Calu3 (cell line): Measurements from ENCODE around the gene HRH3. TPM values are rescaled to one million over a fixed set of nuclear protein-coding genes. Genes with fewer than 3 reads are reported as not detected.

Experiments used
- BruUV-seq: library from RNA; stranded (reverse); fragments of 400-500 nt; replicated peaks from 2 replicates; lab custom pipeline; 2021; lab: Mats Ljungman, UMichigan
- CTCF ChIA-PET: fragments of 300-600 bp; sonication (Branson Sonifier 250); formaldehyde crosslinking; loops from one replicate; lab custom pipeline; 2022; ENCODE audit warnings: antibody characterized with exemption; lab: Charles Lee
- DNase-seq: peaks from one replicate; pipeline ENCODE4 v3.0.0; 2022
- H3K27ac Mint-ChIP-seq: one replicate; pipeline ENCODE4 v1.8.0; 2022; ENCODE audit warnings: mixed read lengths; ENCODE audit not compliant: unreplicated experiment
- H3K27me3 Mint-ChIP-seq: one replicate; pipeline ENCODE4 v1.8.0; 2022; ENCODE audit warnings: mixed read lengths; ENCODE audit not compliant: unreplicated experiment
- H3K36me3 Mint-ChIP-seq: one replicate; pipeline ENCODE4 v1.8.0; 2022; ENCODE audit warnings: mild to moderate bottlenecking, moderate library complexity, mixed read lengths; ENCODE audit not compliant: insufficient read depth, unreplicated experiment
- H3K4me1 Mint-ChIP-seq: one replicate; pipeline ENCODE4 v1.8.0; 2022; ENCODE audit warnings: mild to moderate bottlenecking, low read depth, mixed read lengths; ENCODE audit not compliant: unreplicated experiment
- H3K4me3 Mint-ChIP-seq: one replicate; pipeline ENCODE4 v1.8.0; 2022; ENCODE audit warnings: mild to moderate bottlenecking, low read depth, moderate library complexity, mixed read lengths; ENCODE audit not compliant: unreplicated experiment
- H3K9me3 Mint-ChIP-seq: one replicate; pipeline ENCODE4 v1.8.0; 2022; ENCODE audit warnings: low read depth, mixed read lengths; ENCODE audit not compliant: unreplicated experiment
- intact Hi-C: fragments of 100-400 bp; cut with micrococcal nuclease; formaldehyde crosslinking; loops from one replicate; pipeline ENCODE4 v1.10.0; 2022; ENCODE audit not compliant: unreplicated experiment
- total RNA-seq: library from RNA; stranded (reverse); gene quantifications from 2 replicates; pipeline ENCODE4 v1.2.3, GENCODE V29; 2022
- TF ChIP-seq, protein P1 (sequence below): fragments of 200-600 bp; IDR thresholded peaks from one replicate; pipeline ENCODE4 v1.8.0; 2022; ENCODE audit warnings: antibody characterized with exemption; ENCODE audit not compliant: unreplicated experiment

The HRH3 gene
- total RNA-seq, 1 experiment from 2014 or later, result not detected

DNA sequence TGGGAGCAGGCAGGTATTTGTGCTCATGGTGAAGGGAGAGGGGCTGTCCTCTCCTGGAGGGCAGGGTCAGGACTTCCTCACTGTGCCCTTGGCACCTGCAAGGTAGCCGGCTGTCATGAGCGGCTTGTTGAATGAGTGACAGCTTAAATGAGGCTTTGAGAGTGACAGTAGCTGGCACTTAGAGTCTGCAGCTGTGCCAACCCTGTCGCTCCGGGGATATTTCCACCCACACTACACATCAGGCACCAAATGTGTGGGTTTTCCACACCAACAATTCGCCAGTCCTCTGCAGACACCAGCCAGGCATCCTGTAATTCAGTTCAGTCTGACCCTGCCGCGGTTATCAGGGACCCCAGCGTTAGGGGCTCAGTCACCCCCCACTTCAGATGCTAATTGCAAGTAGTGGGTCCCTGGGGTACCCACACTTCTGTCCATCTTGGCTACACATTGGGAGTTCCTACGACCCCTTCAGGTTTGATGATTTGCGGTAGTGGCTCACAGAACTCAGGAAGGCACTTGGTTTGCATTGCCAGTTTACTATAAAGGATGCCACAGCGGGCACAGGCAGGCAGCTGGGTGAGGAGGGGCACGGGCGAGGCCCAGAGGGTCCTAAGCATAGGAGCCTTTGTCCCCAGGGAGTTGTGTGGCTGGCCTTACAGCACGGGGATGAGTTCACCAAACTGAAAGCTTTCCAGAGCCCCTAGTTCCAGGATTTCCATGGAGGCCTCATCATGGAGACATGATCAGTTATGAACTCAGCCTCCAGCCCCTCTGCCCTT lies 28.1 kb downstream of the HRH3 start:
- CTCF ChIA-PET, result no interaction called here
- no peak for DNase-seq
- intact Hi-C loops, result no loop called here
- no peak overlapping the region for H3K4me3 Mint-ChIP-seq
- peaks cover 11% of the 10 kb centered on the region for H3K4me1 Mint-ChIP-seq
- no peaks in the 10 kb centered on the region for H3K9me3 Mint-ChIP-seq
- no TSS peak for BruUV-seq
- H3K27me3 Mint-ChIP-seq, result no peaks in the 10 kb centered on the region
- H3K36me3 Mint-ChIP-seq, result peaks cover 56% of the 10 kb centered on the region
- no peak overlapping the region for H3K27ac Mint-ChIP-seq
- TF ChIP-seq, protein P1, sequence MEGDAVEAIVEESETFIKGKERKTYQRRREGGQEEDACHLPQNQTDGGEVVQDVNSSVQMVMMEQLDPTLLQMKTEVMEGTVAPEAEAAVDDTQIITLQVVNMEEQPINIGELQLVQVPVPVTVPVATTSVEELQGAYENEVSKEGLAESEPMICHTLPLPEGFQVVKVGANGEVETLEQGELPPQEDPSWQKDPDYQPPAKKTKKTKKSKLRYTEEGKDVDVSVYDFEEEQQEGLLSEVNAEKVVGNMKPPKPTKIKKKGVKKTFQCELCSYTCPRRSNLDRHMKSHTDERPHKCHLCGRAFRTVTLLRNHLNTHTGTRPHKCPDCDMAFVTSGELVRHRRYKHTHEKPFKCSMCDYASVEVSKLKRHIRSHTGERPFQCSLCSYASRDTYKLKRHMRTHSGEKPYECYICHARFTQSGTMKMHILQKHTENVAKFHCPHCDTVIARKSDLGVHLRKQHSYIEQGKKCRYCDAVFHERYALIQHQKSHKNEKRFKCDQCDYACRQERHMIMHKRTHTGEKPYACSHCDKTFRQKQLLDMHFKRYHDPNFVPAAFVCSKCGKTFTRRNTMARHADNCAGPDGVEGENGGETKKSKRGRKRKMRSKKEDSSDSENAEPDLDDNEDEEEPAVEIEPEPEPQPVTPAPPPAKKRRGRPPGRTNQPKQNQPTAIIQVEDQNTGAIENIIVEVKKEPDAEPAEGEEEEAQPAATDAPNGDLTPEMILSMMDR, result no peak

DNA sequence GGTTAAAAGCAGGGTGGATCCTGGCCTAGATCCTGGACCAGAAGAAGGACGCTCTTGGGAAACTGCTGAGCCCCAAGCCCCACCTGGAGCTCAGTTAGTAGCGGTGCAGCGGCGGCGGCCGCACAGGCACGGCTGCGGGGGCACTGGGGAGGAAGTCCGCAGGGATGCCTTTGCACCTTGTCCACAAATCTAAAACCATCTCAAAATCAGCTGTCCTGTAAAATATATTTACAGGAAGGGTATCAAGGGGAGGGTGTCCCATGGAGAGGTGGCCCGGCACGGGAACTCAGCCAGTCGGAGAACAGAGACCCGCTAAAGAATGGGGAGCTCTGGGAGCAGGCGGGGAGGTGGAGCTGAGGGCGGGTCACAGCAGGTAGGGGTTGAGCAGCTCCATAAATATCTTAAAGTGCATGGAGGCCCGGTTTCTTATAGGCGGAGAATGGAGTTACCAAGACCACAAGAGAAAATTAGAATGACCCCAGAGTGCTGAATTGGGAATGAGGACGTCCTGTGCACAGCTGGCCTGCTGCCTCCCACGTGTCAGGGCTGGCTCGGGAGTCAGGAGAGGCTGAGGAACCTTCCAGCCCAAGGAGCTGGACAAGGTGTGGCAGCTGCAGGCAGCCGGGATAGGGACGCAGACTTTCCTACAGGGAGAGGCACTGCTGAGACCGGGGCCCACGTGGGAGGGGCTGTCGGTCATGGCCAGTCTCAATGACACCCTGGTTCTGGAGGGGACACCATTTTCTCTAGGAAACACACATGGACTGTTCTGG lies 29.3 kb downstream of the HRH3 start:
- peaks cover 45% of the 10 kb centered on the region for H3K36me3 Mint-ChIP-seq
- no peaks in the 10 kb centered on the region for H3K27me3 Mint-ChIP-seq
- no peaks in the 10 kb centered on the region for H3K9me3 Mint-ChIP-seq
- BruUV-seq, result no TSS peak
- intact Hi-C loops, result no loop called here
- CTCF ChIA-PET, result no interaction called here
- peaks cover 17% of the 10 kb centered on the region for H3K4me1 Mint-ChIP-seq
- DNase-seq, result no peak
- no peak overlapping the region for H3K4me3 Mint-ChIP-seq
- TF ChIP-seq, protein P1, result no peak
- no peak overlapping the region for H3K27ac Mint-ChIP-seq

DNA sequence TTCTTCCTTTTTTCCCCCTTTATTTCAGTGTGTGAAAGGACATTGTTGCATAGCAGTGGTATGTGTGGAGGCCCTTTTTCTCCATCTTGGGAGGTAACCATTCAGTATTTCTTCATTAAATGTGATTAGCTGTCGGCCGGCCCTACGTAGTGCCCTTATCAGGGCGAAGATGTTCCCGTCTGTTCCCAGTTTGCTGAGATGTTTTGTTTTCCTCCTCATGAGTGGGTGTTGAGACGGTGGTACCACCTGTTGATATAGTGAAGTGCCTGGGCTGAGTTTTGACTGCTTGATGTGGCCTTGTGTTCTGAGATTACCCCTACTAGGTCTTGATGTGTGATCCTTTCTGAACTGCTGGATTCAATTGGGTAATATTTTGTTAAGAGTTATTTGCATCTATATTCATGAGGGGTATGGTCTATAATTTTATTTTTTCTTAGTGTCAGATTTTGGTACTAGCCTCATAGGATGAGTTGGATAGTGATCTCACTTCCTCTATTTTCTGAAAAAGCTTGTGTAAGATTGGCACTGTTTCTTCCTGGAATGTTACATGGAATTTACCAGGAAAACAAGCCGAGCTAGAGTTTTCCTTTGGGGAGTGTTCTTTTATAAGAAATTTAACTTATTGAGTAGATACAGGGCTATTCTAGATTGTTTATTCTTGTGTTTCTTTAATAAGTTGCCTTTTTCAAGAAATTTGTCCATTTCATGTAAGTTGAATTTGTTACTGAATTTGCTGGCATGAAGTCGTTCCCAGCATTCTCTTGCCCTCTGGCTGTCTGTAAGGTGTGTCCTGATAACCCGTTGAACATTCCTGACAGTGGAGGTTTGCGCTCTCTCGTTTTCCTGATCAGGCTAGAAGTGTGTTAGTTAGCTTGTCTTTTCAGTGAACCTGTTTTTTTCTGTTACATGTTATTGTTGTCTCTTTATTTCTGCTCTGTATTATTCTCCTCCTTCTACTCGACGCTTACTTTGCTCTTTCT lies 32.9 kb downstream of the HRH3 start:
- peaks cover 28% of the 10 kb centered on the region for H3K4me1 Mint-ChIP-seq

More for the DNA sequence above, 32.9 kb downstream of the HRH3 start:
- H3K9me3 Mint-ChIP-seq, result no peaks in the 10 kb centered on the region
- H3K4me3 Mint-ChIP-seq, result no peak overlapping the region
- TF ChIP-seq, protein P1, result no peak
- H3K36me3 Mint-ChIP-seq, result peaks cover 43% of the 10 kb centered on the region
- intact Hi-C loops, result no loop called here
- H3K27me3 Mint-ChIP-seq, result no peaks in the 10 kb centered on the region
- CTCF ChIA-PET, result no interaction called here
- peak overlapping the region; percentile 12 for H3K27ac Mint-ChIP-seq
- DNase-seq, result no peak
- no TSS peak for BruUV-seq
